GM23338 (cell line): ENCODE measurements around the gene EED.

Source experiments
- JUNB ChIP-seq: IDR thresholded peaks from one replicate; pipeline ENCODE4 v1.6.1; 2016; ENCODE audit warnings: antibody characterized with exemption; ENCODE audit not compliant: unreplicated experiment
- TF ChIP-seq, protein P1 (sequence below), 2 experiments: fragments of 200-600 bp in 1 of 2; sonication (generic) in 1 of 2; conservative IDR thresholded peaks; 2 replicates each; pipeline versions ENCODE4 v1.5.1 to v1.6.1; 2016 to 2017; ENCODE audit warnings: antibody characterized with exemption in 2 of 2, low read depth in 2 of 2, mild to moderate bottlenecking in 2 of 2, moderate library complexity in 1 of 2
- TF ChIP-seq, protein P2 (sequence below): IDR thresholded peaks from one replicate; pipeline ENCODE4 v1.6.1; 2018; ENCODE audit warnings: antibody characterized with exemption; ENCODE audit not compliant: unreplicated experiment

DNA sequence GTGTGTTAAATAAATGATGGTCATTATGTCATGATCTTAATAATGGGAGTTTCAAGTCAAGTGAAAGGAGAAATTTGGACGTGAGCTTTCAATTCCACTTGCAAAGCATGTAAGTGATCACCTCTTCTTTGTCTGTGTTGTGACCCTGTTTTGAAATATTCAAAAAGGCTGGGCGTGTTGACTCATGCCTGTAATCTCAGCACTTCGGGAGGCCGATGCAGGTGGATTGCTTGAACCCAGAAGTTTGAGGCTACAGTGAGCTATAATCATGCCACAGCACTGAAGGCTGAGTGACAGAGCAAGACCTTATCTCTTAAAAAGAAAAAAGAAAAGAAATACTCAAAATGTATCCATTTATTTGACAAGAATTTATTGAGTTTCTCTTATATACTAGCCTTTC, 32.9 kb upstream of the EED start:
- TF ChIP-seq, protein P1, sequence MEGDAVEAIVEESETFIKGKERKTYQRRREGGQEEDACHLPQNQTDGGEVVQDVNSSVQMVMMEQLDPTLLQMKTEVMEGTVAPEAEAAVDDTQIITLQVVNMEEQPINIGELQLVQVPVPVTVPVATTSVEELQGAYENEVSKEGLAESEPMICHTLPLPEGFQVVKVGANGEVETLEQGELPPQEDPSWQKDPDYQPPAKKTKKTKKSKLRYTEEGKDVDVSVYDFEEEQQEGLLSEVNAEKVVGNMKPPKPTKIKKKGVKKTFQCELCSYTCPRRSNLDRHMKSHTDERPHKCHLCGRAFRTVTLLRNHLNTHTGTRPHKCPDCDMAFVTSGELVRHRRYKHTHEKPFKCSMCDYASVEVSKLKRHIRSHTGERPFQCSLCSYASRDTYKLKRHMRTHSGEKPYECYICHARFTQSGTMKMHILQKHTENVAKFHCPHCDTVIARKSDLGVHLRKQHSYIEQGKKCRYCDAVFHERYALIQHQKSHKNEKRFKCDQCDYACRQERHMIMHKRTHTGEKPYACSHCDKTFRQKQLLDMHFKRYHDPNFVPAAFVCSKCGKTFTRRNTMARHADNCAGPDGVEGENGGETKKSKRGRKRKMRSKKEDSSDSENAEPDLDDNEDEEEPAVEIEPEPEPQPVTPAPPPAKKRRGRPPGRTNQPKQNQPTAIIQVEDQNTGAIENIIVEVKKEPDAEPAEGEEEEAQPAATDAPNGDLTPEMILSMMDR (conservative IDR thresholded peaks at IDR 0.05; ENCODE audit: low read depth in 2 of 2): no peak
- TF ChIP-seq, protein P2, sequence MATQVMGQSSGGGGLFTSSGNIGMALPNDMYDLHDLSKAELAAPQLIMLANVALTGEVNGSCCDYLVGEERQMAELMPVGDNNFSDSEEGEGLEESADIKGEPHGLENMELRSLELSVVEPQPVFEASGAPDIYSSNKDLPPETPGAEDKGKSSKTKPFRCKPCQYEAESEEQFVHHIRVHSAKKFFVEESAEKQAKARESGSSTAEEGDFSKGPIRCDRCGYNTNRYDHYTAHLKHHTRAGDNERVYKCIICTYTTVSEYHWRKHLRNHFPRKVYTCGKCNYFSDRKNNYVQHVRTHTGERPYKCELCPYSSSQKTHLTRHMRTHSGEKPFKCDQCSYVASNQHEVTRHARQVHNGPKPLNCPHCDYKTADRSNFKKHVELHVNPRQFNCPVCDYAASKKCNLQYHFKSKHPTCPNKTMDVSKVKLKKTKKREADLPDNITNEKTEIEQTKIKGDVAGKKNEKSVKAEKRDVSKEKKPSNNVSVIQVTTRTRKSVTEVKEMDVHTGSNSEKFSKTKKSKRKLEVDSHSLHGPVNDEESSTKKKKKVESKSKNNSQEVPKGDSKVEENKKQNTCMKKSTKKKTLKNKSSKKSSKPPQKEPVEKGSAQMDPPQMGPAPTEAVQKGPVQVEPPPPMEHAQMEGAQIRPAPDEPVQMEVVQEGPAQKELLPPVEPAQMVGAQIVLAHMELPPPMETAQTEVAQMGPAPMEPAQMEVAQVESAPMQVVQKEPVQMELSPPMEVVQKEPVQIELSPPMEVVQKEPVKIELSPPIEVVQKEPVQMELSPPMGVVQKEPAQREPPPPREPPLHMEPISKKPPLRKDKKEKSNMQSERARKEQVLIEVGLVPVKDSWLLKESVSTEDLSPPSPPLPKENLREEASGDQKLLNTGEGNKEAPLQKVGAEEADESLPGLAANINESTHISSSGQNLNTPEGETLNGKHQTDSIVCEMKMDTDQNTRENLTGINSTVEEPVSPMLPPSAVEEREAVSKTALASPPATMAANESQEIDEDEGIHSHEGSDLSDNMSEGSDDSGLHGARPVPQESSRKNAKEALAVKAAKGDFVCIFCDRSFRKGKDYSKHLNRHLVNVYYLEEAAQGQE: no peak
- no peak for TF ChIP-seq JUNB
